T47D (cell line): ENCODE data around the gene ARL15.

Experiments
- DNase-seq, 2 experiments: peaks; one replicate each; pipeline versions ENCODE4 v3.0.0 to v3.0.0-alpha.2; 2011 to 2012; ENCODE audit warnings: low read depth in 1 of 2, low spot score in 1 of 2
- JUND ChIP-seq: IDR thresholded peaks from 2 replicates; pipeline ENCODE4 v1.6.1; 2012; ENCODE audit warnings: low read depth
- in situ Hi-C: cut with HindIII; loops from 2 replicates; pipeline ENCODE4 v1.10.0; 2016; ENCODE audit warnings: low sequenced_read_pairs, low pct_unique_long_range_greater_than_20kb

Gene ARL15

DNA sequence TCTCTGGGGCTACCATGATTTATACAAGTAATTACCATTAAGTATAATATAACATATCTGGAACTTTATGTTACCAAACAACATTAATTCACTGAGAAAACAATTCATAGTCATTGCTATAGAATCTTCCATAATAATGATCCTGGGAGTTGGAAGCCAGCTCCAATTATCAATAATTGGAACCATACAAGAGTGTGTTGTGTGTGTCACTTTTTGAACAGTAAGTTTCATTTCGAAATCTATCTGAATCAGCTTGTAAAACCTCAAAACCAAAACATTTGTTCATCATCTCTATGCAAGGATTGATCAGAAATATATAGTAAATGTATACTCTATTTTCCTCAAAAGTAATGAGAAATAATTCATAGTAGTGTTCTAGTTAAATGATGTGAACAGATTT lies 348.1 kb downstream of the ARL15 start:
- DNase-seq: no peak
- no peak for TF ChIP-seq JUND
- in situ Hi-C loops: no loop called here

DNA sequence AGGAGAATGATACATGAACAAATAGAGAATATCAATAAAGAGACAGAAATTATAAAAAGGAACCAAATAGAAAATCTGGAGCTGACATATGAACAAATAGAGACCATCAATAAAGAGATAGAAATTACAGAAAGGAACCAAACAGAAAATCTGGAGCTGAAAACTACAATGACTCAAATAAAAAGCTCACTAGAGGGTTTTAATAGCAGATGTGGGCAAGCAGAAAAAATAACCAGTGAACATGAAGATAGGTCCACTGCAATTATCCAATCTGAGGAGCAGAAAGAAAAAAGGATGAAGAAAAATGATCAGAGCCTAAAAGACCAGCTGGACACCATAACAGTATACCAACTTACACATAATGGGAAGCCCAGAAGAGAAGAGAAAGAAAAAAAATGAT lies 353.7 kb downstream of the ARL15 start:
- no peak for TF ChIP-seq JUND
- in situ Hi-C loops: no loop called here
- no peak for DNase-seq

DNA sequence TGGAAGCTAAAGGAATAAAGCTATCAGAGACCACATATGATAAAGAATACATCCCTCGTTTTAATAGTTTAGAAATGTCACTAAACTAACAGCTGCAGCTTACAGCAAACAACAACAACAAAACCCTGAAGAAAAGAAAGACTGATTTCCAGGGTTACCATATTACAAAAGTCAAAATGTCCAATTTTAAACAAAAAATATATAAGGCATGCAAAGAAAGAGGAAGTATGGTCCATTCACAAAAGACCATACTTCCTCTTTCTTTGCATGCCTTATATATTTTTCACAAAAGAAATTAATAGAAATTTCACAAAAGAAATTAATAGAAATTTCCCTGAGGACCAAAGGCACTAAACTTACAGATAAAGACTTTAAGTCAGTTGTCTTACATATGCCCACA lies 354.2 kb downstream of the ARL15 start:
- no peak for TF ChIP-seq JUND
- no peak for DNase-seq
- in situ Hi-C loops: no loop called here

DNA sequence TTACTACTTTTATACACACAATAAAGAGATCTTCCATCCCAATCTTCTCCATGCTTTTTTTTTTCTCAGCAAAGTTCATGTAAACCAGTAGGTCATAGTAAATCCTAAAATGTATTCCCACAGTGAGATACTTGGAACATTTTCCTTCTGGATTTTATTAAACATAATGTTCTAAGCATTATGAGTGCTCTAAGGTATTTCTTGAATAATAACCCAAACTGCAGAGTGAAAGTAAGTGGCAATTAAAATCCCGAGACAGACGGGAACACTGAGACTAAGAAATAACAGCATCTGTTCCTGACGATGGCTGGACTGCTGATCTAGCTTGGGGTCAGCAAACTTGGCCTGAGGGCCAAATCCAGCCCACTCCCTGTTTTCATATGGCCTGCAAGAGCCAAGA lies 359.8 kb downstream of the ARL15 start:
- no peak for TF ChIP-seq JUND
- DNase-seq: no peak

DNA sequence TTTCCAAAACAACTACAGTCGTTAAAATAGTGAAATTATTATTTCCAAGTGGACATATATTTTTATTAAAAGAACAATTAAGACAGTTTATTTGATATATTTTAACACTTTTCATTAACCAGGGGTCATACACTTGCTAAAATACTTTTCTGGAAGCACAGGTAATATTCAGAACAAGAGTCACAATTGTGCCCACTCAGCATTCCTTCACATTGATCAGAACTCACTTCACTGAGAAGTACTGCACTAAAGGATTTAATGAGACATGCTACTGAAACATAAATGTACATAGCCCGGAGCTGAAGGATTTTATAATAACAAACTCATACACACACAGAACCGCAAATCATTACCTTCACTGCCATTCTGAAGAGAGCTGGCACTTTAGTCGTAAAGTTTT lies 361.8 kb downstream of the ARL15 start:
- in situ Hi-C loops: no loop called here
- DNase-seq: peak; percentile 13 to 47
- TF ChIP-seq JUND: no peak

More for the DNA sequence above, 359.8 kb downstream of the ARL15 start:
- in situ Hi-C loops: no loop called here

GRCh38 chr5:53946405-53947100 lies 363.8 kb downstream of the ARL15 start:
- DNase-seq: no peak
- in situ Hi-C loops: no loop called here
- TF ChIP-seq JUND: no peak

- DNase-seq: no peak
- in situ Hi-C loops: no loop called here
- no peak for TF ChIP-seq JUND
These were observed 365.4 kb downstream of the ARL15 start for GRCh38 chr5:53944981-53945380.

GRCh38 chr5:53943938-53944337 lies 366.4 kb downstream of the ARL15 start:
- no peak for TF ChIP-seq JUND
- in situ Hi-C loops: no loop called here

DNA sequence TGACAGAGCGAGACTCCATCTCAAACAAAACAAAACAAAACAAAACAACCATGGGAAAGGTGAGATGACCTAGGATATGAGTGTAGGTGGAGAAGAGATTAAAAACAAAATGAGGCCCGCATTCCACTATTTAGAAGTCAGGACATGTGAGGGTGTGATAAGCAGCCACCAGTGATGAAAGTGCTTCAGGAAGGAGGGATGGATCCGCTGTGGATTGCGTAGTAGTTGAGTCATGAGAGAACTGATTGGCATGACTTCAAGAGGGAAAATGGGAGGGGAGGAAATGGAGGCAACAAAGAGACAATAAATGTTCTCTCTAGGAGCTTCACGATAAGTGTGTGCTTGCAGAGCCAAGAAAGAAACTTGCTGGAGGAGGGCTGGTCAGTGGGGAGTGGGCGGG lies 367.6 kb downstream of the ARL15 start:
- no peak for TF ChIP-seq JUND
- in situ Hi-C loops: no loop called here
- no peak for DNase-seq

More at GRCh38 chr5:53943938-53944337, 366.4 kb downstream of the ARL15 start:
- peak in 1 of 2 experiments; percentile 20 for DNase-seq

DNA sequence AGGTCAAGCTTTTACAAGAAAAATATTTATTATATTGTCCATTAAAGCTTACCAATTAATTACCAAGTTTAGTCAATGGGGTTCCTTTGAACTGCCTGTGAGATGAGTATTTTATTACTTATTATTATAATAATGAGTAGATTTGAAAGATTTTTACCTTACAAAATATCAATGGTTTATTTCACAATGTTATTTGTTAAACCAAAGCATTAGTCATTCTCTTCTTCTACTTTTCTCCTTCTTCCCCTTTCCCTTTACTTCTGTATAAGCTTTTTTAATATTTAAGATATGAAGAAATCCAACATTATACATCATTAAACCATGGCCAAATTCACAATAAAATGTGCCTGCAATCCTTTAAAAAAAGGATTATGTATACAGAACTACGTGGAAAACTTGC lies 369.5 kb downstream of the ARL15 start:
- in situ Hi-C loops: no loop called here
- no peak for DNase-seq
- TF ChIP-seq JUND: no peak

- no peak for TF ChIP-seq JUND
- in situ Hi-C loops: no loop called here
- DNase-seq: no peak
These were observed 372.9 kb downstream of the ARL15 start for GRCh38 chr5:53937467-53937866.

GRCh38 chr5:53936481-53937352 lies 373.7 kb downstream of the ARL15 start:
- DNase-seq: no peak
- in situ Hi-C loops: no loop called here
- TF ChIP-seq JUND: no peak

DNA sequence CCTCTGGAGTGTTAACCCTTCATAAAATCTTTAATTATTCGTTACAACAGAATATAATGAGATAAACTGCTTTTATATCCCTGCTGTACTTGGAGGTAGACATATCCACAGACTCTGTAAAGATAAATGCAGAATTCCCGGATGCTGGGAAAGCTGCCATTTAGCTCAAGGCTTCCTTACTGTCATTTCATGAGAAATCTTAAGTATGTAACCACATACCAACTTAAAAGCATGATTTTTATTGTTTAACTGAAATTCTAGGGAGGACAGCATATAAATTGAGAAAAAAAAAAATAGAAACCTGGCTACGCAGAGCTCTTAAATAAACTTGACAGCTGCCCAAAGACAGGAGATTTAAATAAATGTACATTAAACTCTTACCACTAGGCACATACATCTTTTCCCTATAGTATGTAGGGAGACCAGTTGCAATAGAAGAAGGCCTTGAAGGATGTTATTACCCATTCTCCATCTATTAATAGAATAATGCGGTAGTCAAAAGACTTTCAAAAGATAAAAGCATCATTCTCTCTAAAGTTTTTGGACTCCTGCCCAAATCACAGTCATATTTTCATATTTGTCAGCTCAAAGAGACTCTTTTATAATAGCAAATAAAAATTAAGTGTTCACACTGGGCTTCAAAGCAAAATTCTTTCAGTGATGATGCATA lies 376.1 kb downstream of the ARL15 start:
- in situ Hi-C loops: no loop called here
- peak in 1 of 2 experiments; percentile 31 for DNase-seq
- TF ChIP-seq JUND: no peak
